SIG-M5 treated with dmso at 0.1 percent for 504 hours (cell line): Measurements from ENCODE around the gene GRID2.

ENCODE experiments used
- DNase-seq: peaks from one replicate; lab custom pipeline; 2025; ENCODE audit not compliant: unreplicated experiment; lab: John Stamatoyannopoulos, UW

GRID2 gene

GRCh38 chr4:93373893-93374860 is 1070.4 kb downstream of the GRID2 start:
- DNase-seq, result no peak

GRCh38 chr4:93384241-93384640 is 1080.5 kb downstream of the GRID2 start:
- DNase-seq, result no peak

DNA sequence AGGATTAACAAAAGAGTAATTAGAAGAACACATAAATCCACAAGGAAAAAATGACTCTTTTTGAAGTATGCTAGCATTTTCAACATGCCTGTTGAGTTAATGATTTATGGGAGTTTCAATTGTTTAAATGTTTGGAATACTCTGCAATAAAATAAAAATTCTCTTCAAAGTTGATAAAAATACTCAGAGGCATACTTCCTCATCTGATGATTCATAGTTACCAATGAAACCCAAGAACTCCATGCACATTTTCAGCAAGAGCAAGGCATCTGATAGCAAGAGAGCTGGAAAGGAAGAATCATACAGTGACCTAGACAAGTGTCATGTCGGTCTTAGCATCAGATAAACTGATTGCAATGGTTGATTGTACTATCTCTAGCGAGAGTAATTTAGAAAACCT is 1081.1 kb downstream of the GRID2 start:
- DNase-seq, result no peak

DNA sequence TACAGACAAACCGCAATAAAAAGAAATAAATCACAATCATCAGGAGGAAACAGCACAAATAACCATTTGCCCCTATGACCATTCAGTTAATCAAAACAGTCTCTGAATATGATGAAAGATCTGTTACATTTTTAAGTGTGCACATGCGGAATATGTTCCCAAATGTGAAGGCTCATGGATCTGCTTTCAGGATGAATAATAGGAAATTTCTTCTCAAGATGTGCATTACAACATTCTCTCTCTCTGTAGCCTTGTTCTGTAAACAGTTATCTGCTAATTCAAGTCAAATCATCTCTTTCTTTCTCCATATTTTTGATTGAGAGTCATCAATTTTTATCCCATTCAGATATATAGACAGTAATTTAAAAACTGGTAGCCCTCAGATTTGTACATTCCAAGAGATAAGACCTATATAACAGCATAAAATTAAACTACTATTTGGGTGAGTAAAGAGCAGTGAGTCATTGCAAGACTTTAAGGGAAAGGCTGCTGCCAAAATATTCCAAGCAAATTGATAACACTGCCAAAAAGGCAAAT is 1090.8 kb downstream of the GRID2 start:
- DNase-seq, result no peak

GRCh38 chr4:93396272-93396671 is 1092.5 kb downstream of the GRID2 start:
- DNase-seq, result no peak

DNA sequence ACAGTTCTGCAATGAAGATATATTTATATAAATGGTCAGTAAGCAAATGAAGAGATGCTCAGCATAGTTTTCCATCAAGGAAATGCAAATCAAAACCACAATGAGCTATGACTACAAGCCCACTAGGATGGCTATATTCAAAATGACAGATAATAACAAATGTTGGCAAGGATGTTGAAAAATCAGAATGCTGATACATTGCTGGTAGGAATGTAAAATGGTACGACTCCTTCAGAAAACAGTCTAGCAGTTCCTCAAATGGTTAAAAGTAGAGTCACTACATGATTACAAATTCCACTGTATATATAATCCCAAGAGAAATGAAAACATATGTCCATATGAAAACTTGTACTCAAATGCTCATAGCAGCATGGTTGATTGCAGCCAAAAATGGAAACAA is 1099.8 kb downstream of the GRID2 start:
- DNase-seq, result no peak

GRCh38 chr4:93407493-93408275 is 1103.9 kb downstream of the GRID2 start:
- no peak for DNase-seq

DNA sequence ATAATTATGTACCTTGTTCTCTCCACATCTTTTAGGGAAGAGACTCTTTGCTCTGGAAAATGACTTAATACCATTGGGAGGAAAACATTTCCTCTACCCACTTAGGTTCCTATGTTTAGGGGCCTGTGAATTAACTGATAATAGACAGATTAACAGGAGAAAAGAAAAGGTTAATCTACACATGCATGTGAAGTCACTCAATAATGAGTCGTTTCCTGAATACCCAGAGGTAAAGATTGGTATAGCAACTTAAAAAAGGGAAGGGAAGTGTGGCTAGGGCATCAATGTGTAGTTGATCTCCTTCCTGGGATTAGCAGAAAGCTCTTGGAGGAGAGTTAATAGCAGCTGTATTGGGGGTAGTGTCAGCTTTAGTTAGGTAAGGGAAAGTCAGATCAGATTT is 1105.3 kb downstream of the GRID2 start:
- DNase-seq, result no peak

GRCh38 chr4:93414041-93414550 is 1110.3 kb downstream of the GRID2 start:
- DNase-seq, result no peak

GRCh38 chr4:93416344-93417128 is 1112.8 kb downstream of the GRID2 start:
- DNase-seq, result no peak

DNA sequence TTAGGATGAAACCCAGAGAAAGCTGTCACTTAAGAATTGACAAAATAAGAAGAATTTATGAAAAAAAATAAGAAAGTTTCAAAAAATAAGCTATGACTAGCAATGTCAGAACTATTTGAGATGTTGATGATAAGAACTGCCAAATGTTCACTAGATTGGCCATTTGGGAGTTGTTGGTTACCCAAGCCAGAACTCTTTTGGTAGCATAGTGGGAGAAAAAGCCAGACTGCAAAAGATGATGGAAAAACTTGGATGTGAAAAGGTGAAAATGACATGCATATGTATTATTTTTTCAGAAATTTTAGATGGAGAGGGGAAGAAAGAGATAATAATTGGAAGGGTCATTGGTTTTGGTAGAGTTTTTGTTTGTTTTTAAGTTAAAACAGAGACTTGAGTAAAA is 1127.6 kb downstream of the GRID2 start:
- no peak for DNase-seq

- no peak for DNase-seq
Observed at GRCh38 chr4:93433840-93434239, 1130.1 kb downstream of the GRID2 start.

DNA sequence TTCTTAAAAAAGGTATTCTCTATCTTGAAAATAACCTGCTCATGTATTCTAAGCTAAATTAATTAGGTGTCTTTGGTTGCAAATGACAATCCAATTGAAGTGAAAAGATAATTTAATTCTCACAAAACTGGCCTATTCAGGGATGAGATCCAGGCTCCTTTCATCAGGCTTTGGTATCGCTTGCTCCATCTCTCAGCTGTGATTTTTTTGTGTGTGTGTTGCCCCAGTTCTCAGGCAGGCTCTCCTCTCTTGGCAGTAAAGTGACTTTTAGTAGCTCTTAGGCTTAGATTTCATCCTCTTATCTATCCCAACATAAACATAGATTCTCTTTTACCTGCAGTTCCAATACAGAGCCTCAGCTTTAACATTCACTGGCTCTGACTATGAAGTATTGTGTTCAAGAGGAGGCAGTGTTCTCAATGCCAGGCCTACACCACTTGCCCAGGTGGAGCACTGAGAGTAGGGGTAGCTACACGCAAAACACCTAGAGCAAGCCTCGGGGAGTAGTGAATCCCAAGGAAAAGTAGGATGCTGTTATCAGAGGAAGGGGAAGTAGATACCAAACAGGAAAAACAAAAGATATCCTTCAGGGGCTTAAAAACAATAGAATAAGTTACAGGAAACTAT is 1132.3 kb downstream of the GRID2 start:
- no peak for DNase-seq

GRCh38 chr4:93437991-93438390 is 1134.2 kb downstream of the GRID2 start:
- DNase-seq, result no peak

DNA sequence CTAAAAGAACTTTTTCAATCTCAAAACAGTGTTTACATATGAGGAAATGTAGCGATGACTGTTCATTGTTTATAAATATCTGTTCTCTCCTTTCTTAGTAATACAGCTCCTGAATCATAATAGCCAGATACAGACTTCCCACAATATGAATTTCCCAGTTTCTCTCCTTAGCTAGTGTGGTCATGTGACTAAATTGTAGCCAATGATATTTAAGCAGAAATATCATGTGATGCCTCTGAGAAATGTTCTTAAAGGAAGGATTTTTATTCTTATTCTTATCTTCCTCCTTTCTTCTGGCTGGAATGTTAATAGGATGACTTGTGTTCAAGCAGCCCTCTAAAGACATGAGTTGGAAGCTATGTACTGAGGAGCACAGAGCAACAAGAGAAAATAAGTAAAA is 1141.1 kb downstream of the GRID2 start:
- DNase-seq, result no peak

GRCh38 chr4:93446038-93446437 is 1142.3 kb downstream of the GRID2 start:
- no peak for DNase-seq

DNA sequence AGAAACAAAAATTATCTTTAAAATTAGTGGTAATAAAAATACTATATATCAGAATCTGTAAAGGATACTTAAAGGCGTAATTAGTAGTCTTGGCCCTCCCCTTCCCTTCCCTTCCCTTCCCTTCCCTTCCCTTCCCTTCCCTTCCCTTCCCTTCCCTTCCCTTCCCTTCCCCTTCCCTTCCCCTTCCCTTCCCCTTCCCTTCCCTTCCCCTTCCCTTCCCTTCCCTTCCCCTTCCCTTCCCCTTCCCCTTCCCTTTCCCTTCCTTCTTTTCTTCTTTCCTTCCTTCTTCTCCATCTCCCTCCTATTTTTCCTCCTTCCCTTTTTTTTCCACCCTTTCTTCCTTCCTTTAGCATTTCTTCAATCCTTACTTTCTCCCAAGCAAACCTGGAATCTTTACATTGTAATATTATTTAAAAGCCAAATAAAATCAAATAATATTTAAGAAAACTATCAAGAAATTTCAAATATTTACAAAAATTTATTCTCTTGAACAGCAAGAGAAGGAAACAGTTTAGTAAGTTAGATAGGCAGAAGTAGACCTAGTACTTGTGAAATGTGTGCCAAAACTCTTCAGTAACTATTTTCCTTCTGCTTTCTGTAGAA is 1145.0 kb downstream of the GRID2 start:
- no peak for DNase-seq

DNA sequence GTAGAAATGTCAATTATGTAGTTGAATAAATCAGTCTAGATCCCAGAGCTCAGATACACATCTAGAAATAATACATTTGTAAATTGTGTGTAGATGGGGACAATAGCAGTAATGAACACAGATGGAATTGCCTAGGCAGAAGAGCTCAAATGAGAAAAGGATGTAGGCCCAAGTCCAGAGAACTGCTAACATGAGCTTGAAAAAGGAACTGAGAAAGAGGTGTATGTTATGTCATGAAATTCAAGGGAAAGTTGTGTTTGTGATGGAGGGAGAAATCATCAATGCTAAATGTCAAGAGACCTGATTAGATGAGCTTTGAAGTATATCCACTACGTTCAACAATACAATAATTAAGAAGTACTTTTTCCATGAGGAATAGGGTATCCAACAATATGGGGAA is 1148.2 kb downstream of the GRID2 start:
- DNase-seq, result no peak

GRCh38 chr4:93461541-93461940 is 1157.8 kb downstream of the GRID2 start:
- DNase-seq, result no peak

DNA sequence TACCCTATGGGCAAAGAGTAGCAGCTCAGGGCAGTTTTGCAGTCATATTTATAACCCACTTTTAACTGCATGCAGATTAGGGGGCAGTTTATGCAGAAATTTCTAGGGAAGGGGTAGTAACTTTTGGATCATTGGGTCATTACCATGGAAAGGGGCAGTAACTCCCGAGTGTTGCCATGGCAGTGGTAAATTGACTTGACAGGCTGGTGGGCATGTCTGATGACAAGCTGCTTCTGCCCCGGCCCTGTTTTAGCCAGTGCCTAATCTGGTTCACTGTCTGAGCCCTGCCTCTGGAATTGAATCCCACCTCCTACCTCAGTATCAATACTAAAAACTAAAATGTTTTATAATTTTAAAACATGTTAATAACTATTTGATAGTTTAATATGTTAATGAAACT is 1162.7 kb downstream of the GRID2 start:
- DNase-seq, result no peak
